ENCODE data around the gene TMEM130. TPM values are rescaled to one million over a fixed set of nuclear protein-coding genes. Genes with fewer than 3 reads are reported as not detected.

Gene TMEM130
- polyA plus RNA-seq, 1 of the 3 experiments (the other 2 are of a cell fraction): 1.2 TPM

GRCh38 chr7:98913026-98913425, 43.2 kb upstream of the TMEM130 start:
- H3K36me3 ChIP-seq (replicated peaks in 1 of 2; ENCODE audit: control insufficient read depth in 1 of 2, insufficient read depth in 2 of 2, low read length in 1 of 2): peaks cover 68 to 92% of the 10 kb centered on the region in 2 experiments
- DNase-seq: no peak
- no peak overlapping the region for H2AFZ ChIP-seq (ENCODE audit: low read depth)
- POLR2A ChIA-PET: no interaction called here
- 94% methylated on average over 8 of the region's 8 CpGs for WGBS (ENCODE audit: low lambda C conversion rate)
- H3K4me3 ChIP-seq (ENCODE audit: low read depth in 2 of 2, low read length in 1 of 2): no peak overlapping the region
- H3K9ac ChIP-seq: no peak overlapping the region
- H3K27ac ChIP-seq (ENCODE audit: low read depth in 2 of 2, low read length in 1 of 2): peak overlapping the region in 1 of 2 experiments; percentile 39; a peak in 1 of 4 replicates
- H3K27me3 ChIP-seq (ENCODE audit: insufficient read depth): no peaks in the 10 kb centered on the region
- CTCF ChIA-PET: interaction anchor here (1.4 to 1.9 kb wide), 3 partner anchors 11 to 492 kb away, joined by 3 to 8 read pairs (median 6); no protein-coding TSS in a partner anchor
- H3K9me3 ChIP-seq: no peaks in the 10 kb centered on the region
- H4K20me1 ChIP-seq (ENCODE audit: insufficient read depth): peaks cover 11% of the 10 kb centered on the region
- TF ChIP-seq NRF1 (IDR thresholded peaks at IDR 0.05; ENCODE audit: low read depth, low read length): no peak
- TF ChIP-seq SMC3 (IDR thresholded peaks at IDR 0.05; ENCODE audit: low read depth, low read length): no peak
- TF ChIP-seq EP300 (IDR thresholded peaks at IDR 0.05; ENCODE audit: borderline replicate concordance in 1 of 2, low read depth in 1 of 2, low read length in 1 of 2): no peak
- no peak for TF ChIP-seq GATA2 (CRISPR knock-in tag; IDR thresholded peaks at IDR 0.05)
- TF ChIP-seq RFX5 (IDR thresholded peaks at IDR 0.05; ENCODE audit: low read length): no peak
- TF ChIP-seq RAD21 (IDR thresholded peaks at IDR 0.05; ENCODE audit: low read length): no peak
- no peak for TF ChIP-seq TCF12 (IDR thresholded peaks at IDR 0.05)
- no peak for TF ChIP-seq ELF1 (IDR thresholded peaks at IDR 0.05)
- TF ChIP-seq JUND (IDR thresholded peaks at IDR 0.05): no peak
- TF ChIP-seq FOXJ3 (CRISPR knock-in tag; IDR thresholded peaks at IDR 0.05): no peak
- TF ChIP-seq REST (IDR thresholded peaks at IDR 0.05; ENCODE audit: low read depth, low read length): no peak
- TF ChIP-seq YY1 (IDR thresholded peaks at IDR 0.05; ENCODE audit: low read depth): no peak
- no peak for TF ChIP-seq SIN3A (IDR thresholded peaks at IDR 0.05; ENCODE audit: borderline replicate concordance, low read depth, low read length)
- no peak for TF ChIP-seq FOXM1 (IDR thresholded peaks at IDR 0.05; ENCODE audit: low read depth)
- peaks cover 28% of the 10 kb centered on the region for H3F3A ChIP-seq (replicated peaks; ENCODE audit: insufficient read depth)
- peaks cover 14% of the 10 kb centered on the region; the same call in 1 of the 2 replicates for H3K79me2 ChIP-seq (ENCODE audit: insufficient read depth)
- H3K9me2 ChIP-seq: no peaks in the 10 kb centered on the region
- peaks cover 0 to 7% of the 10 kb centered on the region in 2 experiments; a peak in 1 of 4 replicates for H3K4me1 ChIP-seq (ENCODE audit: control insufficient read depth in 1 of 2, insufficient read depth in 2 of 2, low read depth in 1 of 2, low read length in 1 of 2)
- H3K4me2 ChIP-seq: no peak overlapping the region; the same call in 1 of the 2 replicates

GRCh38 chr7:98911916-98912315, 42.1 kb upstream of the TMEM130 start:
- POLR2A ChIA-PET: no interaction called here
- H3K9me3 ChIP-seq: no peaks in the 10 kb centered on the region
- H3K27ac ChIP-seq (ENCODE audit: low read depth in 2 of 2, low read length in 1 of 2): no peak overlapping the region
- peaks cover 14% of the 10 kb centered on the region; the same call in 1 of the 2 replicates for H3K79me2 ChIP-seq (ENCODE audit: insufficient read depth)
- peaks cover 70 to 93% of the 10 kb centered on the region in 2 experiments for H3K36me3 ChIP-seq (replicated peaks in 1 of 2; ENCODE audit: control insufficient read depth in 1 of 2, insufficient read depth in 2 of 2, low read length in 1 of 2)
- peaks cover 11% of the 10 kb centered on the region for H4K20me1 ChIP-seq (ENCODE audit: insufficient read depth)
- H3K4me3 ChIP-seq (ENCODE audit: low read depth in 2 of 2, low read length in 1 of 2): no peak overlapping the region
- H3K27me3 ChIP-seq (ENCODE audit: insufficient read depth): no peaks in the 10 kb centered on the region
- H3K9ac ChIP-seq: no peak overlapping the region
- WGBS (ENCODE audit: low lambda C conversion rate): 84% methylated on average over 5 of the region's 5 CpGs
- H3K9me2 ChIP-seq: no peaks in the 10 kb centered on the region
- H3F3A ChIP-seq (replicated peaks; ENCODE audit: insufficient read depth): peaks cover 28% of the 10 kb centered on the region
- H3K4me2 ChIP-seq: no peak overlapping the region
- H2AFZ ChIP-seq (ENCODE audit: low read depth): no peak overlapping the region
- no peak for DNase-seq
- no peak for TF ChIP-seq CHD2 (IDR thresholded peaks at IDR 0.05; ENCODE audit: low read length, partially characterized antibody)
- TF ChIP-seq FOXJ3 (CRISPR knock-in tag; IDR thresholded peaks at IDR 0.05): no peak
- CTCF ChIA-PET: interaction anchor here (0.6 to 1.9 kb wide), 3 partner anchors 12 to 214 kb away, joined by 4 to 8 read pairs (median 4); no protein-coding TSS in a partner anchor
- H3K4me1 ChIP-seq (ENCODE audit: control insufficient read depth in 1 of 2, insufficient read depth in 2 of 2, low read depth in 1 of 2, low read length in 1 of 2): peaks cover 0 to 7% of the 10 kb centered on the region in 2 experiments; a peak in 1 of 4 replicates

Measured in SK-N-SH (cell line).